Transverse colon (tissue), 4 donors: ENCODE measurements around the gene DOCK2. TPM values are rescaled to one million over a fixed set of nuclear protein-coding genes. Genes with fewer than 3 reads are reported as not detected.

Experiments used
- DNase-seq: peaks from one replicate; pipeline ENCODE4 v3.0.0-alpha.2; 2019
- H3K27ac ChIP-seq, 4 donors: fragments of 200-600 bp; sonication (generic); 2 replicates each; pipeline ENCODE4 v1.5.1; 2016 to 2018; ENCODE audit warnings: inconsistent platforms in 4 of 4
- H3K27me3 ChIP-seq: fragments of 200-600 bp; sonication (generic); 2 replicates; pipeline ENCODE4 v1.5.1; 2017; ENCODE audit warnings: inconsistent platforms
- H3K36me3 ChIP-seq, 4 donors: fragments of 200-600 bp; sonication (generic); 2 replicates each; pipeline ENCODE4 v1.5.1; 2017 to 2019; ENCODE audit warnings: inconsistent platforms in 4 of 4
- H3K4me1 ChIP-seq, 4 donors: fragments of 200-600 bp; sonication (generic); 2 replicates each; pipeline ENCODE4 v1.5.1; 2017 to 2020; ENCODE audit warnings: inconsistent platforms in 4 of 4
- H3K4me3 ChIP-seq, 4 donors: fragments of 200-600 bp; sonication (generic); 1 replicate in 1 of 4; 2 replicates in 3 of 4; pipeline versions ENCODE4 v1.5.1 to v1.6.1; 2017 to 2019; ENCODE audit warnings: inconsistent platforms in 4 of 4
- H3K9me3 ChIP-seq, 2 donors: fragments of 200-600 bp; sonication (generic); 2 replicates each; pipeline ENCODE4 v1.5.1; 2017 to 2019; ENCODE audit warnings: inconsistent platforms in 2 of 2
- CTCF ChIP-seq, 5 experiments: fragments of 200-600 bp in 3 of 5; fragments of 450-650 bp in 2 of 5; sonication (generic) in 3 of 5; IDR thresholded peaks; 1 replicate in 2 of 5; 2 replicates in 3 of 5; pipeline ENCODE4 v1.5.1; 2016 to 2017; ENCODE audit warnings: antibody characterized with exemption in 5 of 5, inconsistent platforms in 3 of 5, mild to moderate bottlenecking in 2 of 5, moderate library complexity in 1 of 5
- EP300 ChIP-seq: sonication (generic); formaldehyde crosslinking; IDR thresholded peaks from one replicate; pipeline ENCODE4 v1.6.1; 2017; ENCODE audit warnings: antibody characterized with exemption, low read depth
- POLR2A ChIP-seq: fragments of 450-650 bp; IDR thresholded peaks from one replicate; pipeline ENCODE4 v1.6.1; 2016; ENCODE audit warnings: antibody characterized with exemption, mild to moderate bottlenecking, moderate library complexity
- POLR2AphosphoS5 ChIP-seq, 3 donors: sonication (generic); formaldehyde crosslinking; IDR thresholded peaks; one replicate each; pipeline ENCODE4 v1.6.1; 2016; ENCODE audit warnings: antibody characterized with exemption in 3 of 3
- WGBS, 2 donors: methylation state at CpG; one replicate each; pipeline ENCODE4 v1.1.5; 2018; ENCODE audit warnings: low coverage in 1 of 2; 5-methylcytosine and 5-hydroxymethylcytosine counted together
- in situ Hi-C, 4 donors: fragments of 200-750 bp; cut with MboI; loops; one replicate each; pipeline versions ENCODE4 v1.15.0 to v1.15.1; 2017; ENCODE audit warnings: low sequenced_read_pairs in 3 of 4, low pct_ligation_motif_present in 1 of 4, low pct_unique_long_range_greater_than_20kb in 1 of 4
- intact Hi-C: fragments of 100-400 bp; cut with DNase I; formaldehyde crosslinking; loops from one replicate; pipeline ENCODE4 v1.15.1; 2023; ENCODE audit warnings: low total_unique reads
- total RNA-seq, 4 donors: library from RNA; depleted of rRNA; stranded (reverse); fragments of >200 nt; gene quantifications; one replicate each; pipeline ENCODE4 v1.1.0, GENCODE V29; 2016

DOCK2 gene
- total RNA-seq, 4 donors from 2014 or later = 8.3 to 24.0 (median 14.3) TPM

GRCh38 chr5:169867347-169867746, 230.3 kb downstream of the DOCK2 start:
- intact Hi-C loops = no loop called here

DNA sequence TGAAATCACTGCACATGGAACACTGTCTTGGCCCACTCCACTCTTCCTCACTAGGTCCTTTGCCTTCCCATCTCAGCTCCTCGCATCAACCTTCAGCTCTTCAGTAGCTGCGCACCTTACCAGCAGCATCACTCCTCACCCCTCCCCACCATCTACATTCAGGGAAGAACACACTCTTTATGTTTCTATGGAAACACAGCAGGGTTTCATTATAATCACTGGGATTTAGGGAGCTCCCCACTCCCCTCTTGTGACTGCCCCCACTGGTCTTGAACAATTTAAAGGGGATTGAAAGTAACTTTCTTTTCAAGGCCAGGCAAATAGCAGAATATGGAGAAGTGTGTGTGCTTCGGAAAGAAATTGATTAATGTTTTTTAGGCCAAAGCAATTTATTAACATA, 232.0 kb downstream of the DOCK2 start:
- Histone ChIP-seq H3K4me3 (no peak overlapping the region), H3K27me3 (no peaks in the 10 kb centered on the region), H3K4me1 (no peaks in the 10 kb centered on the region), H3K27ac (no peak overlapping the region), H3K9me3 (no peaks in the 10 kb centered on the region), H3K36me3 (no peaks in the 10 kb centered on the region)
- TF ChIP-seq CTCF (IDR thresholded peaks at IDR 0.05) (no peak), EP300 (no peak), POLR2AphosphoS5 (IDR thresholded peaks at IDR 0.05) (no peak)
- in situ Hi-C loops (no loop called here), intact Hi-C loops (no loop called here)
- 83 to 88% methylated on average over 3 of the region's 3 CpGs for WGBS, 2 donors
- no peak for DNase-seq

More at GRCh38 chr5:169867347-169867746, 230.3 kb downstream of the DOCK2 start:
- H3K27ac ChIP-seq = no peak overlapping the region
- H3K4me1 ChIP-seq = no peaks in the 10 kb centered on the region
- no peaks in the 10 kb centered on the region for H3K36me3 ChIP-seq
- in situ Hi-C loops = no loop called here
- no peaks in the 10 kb centered on the region for H3K9me3 ChIP-seq
- no peaks in the 10 kb centered on the region for H3K27me3 ChIP-seq
- no peak for TF ChIP-seq CTCF (IDR thresholded peaks at IDR 0.05)
- TF ChIP-seq POLR2A = no peak
- TF ChIP-seq POLR2AphosphoS5 (IDR thresholded peaks at IDR 0.05) = no peak
- no peak for TF ChIP-seq EP300
- no peak for DNase-seq
- H3K4me3 ChIP-seq = no peak overlapping the region
- WGBS, 2 donors = 92 to 97% methylated on average over 2 of the region's 2 CpGs

DNA sequence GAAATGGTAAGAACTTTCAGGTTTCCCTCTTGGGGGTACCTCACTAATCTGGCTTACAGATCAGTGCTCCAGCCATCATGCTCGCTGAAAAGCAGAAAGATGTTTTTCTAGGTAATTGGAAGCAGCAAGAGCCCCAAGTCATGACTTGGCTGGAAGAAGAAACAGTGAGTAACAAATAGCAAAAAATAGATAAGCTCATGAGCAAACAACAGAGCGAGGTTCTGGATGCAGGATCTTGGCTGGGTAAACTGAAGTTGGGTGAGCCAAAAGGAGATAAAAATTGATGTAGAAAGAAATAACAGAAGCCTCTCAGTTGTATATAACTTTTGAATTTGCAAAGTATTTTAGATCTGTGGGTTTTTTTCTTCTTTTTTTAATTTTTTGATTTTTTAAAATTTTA, 233.1 kb downstream of the DOCK2 start:
- Histone ChIP-seq H3K27ac (no peak overlapping the region), H3K9me3 (no peaks in the 10 kb centered on the region), H3K27me3 (no peaks in the 10 kb centered on the region), H3K4me1 (no peaks in the 10 kb centered on the region), H3K4me3 (no peak overlapping the region), H3K36me3 (no peaks in the 10 kb centered on the region)
- in situ Hi-C loops (no loop called here), intact Hi-C loops (no loop called here)
- 40 to 72% methylated on average over 2 of the region's 2 CpGs for WGBS, 2 donors
- no peak for DNase-seq
- TF ChIP-seq POLR2A = no peak
- TF ChIP-seq EP300 = no peak
- no peak for TF ChIP-seq POLR2AphosphoS5 (IDR thresholded peaks at IDR 0.05)
- no peak for TF ChIP-seq CTCF (IDR thresholded peaks at IDR 0.05)

GRCh38 chr5:169871826-169872490, 234.9 kb downstream of the DOCK2 start:
- Histone ChIP-seq H3K4me3 (no peak overlapping the region), H3K27ac (no peak overlapping the region), H3K36me3 (no peaks in the 10 kb centered on the region), H3K9me3 (no peaks in the 10 kb centered on the region), H3K27me3 (no peaks in the 10 kb centered on the region), H3K4me1 (no peaks in the 10 kb centered on the region)
- in situ Hi-C loops (no loop called here), intact Hi-C loops (no loop called here)
- TF ChIP-seq EP300 (no peak), POLR2AphosphoS5 (IDR thresholded peaks at IDR 0.05) (no peak)
- WGBS, 2 donors = 80% methylated on average over 5 of the region's 5 CpGs
- DNase-seq = no peak

DNA sequence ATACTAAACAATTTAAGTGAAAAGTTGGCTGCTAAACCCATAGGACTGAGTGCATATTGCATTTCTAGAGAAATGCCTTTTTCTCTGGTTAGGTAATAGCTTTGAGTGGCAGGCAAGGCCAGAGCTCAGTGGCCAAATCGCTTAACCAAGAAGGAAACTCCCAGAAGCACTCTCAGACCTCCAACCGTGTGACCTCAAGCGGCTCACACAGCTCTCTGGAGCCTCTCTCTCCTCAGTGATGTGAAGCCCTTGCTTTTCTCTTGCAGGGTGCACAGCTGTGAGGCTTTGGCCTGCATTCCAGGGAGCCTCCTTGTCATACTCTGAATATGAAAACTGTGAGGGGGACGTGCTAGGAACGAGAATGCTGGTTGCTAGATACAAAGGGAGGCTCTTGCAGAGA, 236.6 kb downstream of the DOCK2 start:
- no peak for DNase-seq

More for the DNA sequence above, 236.6 kb downstream of the DOCK2 start:
- no peak for TF ChIP-seq EP300
- no peak for TF ChIP-seq POLR2A
- TF ChIP-seq CTCF (IDR thresholded peaks at IDR 0.05) = no peak
- TF ChIP-seq POLR2AphosphoS5 (IDR thresholded peaks at IDR 0.05) = no peak
- H3K27ac ChIP-seq = no peak overlapping the region
- 68% methylated on average over 5 of the region's 5 CpGs; no CpG with 5 or more reads in 1 of the 2 donors for WGBS, 2 donors
- H3K36me3 ChIP-seq = no peaks in the 10 kb centered on the region
- no peaks in the 10 kb centered on the region for H3K27me3 ChIP-seq
- H3K4me3 ChIP-seq = no peak overlapping the region
- no peaks in the 10 kb centered on the region for H3K9me3 ChIP-seq
- H3K4me1 ChIP-seq = no peaks in the 10 kb centered on the region
- intact Hi-C loops = no loop called here
- in situ Hi-C loops = no loop called here
